ENCODE data around the gene EFCAB14. TPM values are rescaled to one million over a fixed set of nuclear protein-coding genes. Genes with fewer than 3 reads are reported as not detected.
"Not testable (repeated sequence)": the region's sequence is repeated elsewhere in the genome, so short reads cannot be mapped to it uniquely, and the experiment has no call there.

Gene EFCAB14, protein sequence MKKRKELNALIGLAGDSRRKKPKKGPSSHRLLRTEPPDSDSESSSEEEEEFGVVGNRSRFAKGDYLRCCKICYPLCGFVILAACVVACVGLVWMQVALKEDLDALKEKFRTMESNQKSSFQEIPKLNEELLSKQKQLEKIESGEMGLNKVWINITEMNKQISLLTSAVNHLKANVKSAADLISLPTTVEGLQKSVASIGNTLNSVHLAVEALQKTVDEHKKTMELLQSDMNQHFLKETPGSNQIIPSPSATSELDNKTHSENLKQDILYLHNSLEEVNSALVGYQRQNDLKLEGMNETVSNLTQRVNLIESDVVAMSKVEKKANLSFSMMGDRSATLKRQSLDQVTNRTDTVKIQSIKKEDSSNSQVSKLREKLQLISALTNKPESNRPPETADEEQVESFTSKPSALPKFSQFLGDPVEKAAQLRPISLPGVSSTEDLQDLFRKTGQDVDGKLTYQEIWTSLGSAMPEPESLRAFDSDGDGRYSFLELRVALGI
- 10 to 100 TPM; 14.5 to 56.9 (median 31.0) TPM for total RNA-seq

DNA sequence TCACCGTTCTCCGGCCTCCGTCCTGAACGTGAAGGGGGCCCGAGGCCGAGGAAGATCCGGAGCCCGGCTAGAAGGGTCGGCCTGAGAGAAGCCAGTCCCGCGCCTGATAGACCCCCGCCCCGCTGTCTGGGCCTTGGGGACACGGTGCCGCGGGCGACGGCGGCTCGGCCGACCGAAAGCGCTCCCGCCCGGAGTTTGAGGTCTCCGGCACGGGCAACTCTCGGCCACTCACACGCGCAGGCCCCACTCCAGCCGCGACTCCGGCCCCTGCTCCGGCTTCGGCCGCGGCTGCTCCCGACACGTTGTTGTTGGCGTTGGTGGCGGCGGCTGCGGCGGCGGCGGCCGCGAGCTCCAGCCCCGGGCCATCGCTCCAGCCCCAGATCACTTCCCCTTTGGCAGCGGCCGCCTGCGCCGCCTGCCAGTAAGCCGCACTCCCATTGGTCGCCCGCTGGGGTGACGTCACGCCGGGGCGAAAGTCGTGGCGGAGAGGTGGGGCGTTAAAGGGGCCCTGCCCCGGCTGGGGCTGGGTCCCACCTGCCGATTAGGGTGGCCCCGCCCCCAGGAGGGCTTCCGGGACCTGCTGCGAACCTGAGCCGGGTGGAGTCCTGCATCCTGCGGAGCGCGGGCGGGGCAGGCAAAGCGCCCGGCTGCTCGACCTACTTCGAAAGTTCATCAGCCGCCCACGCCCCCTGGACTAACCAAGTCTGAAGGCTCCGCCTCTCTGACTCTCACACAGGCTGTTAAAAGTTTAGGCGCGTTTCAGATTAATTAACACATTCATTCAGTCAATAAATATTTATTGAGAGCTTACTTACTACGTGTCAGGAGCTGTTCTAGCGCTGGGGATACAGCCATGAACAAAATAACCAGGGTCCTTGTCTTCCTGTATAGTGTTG is at the start of gene EFCAB14:
EFCAB14 (minus strand) TSS at position 388 of the 896 bp plus-strand sequence. CDS start 1,027 bp downstream, outside the sequence.
- H3K27ac ChIP-seq = peak within 1 kb of the TSS; percentile 19 to 70
- peak; percentile 86 to 99 (median 96) for ATAC-seq (replicated peaks in 6 of 8)
- in situ Hi-C loops (cut with MboI; ENCODE audit: low pct_unique_long_range_greater_than_20kb in 2 of 9, low sequenced_read_pairs in 9 of 9, unreplicated experiment in 9 of 9) = loop anchor here in 2 of 9 experiments (25.0 kb wide), 1 partner anchor 282 kb away; no protein-coding TSS in a partner anchor
- H3K4me3 ChIP-seq = peak within 1 kb of the TSS; percentile 69 to 100 (median 82)
- 0 to 20% (median 0%) methylated on average over 1 to 16 of the region's 85 CpGs; no CpG with 5 or more reads in 2 of the 10 experiments for WGBS, 10 experiments
- H3K4me1 ChIP-seq (replicated peaks in 1 of 2) = peaks cover 18 to 22% of the 10 kb centered on the region in 2 donors

DNA sequence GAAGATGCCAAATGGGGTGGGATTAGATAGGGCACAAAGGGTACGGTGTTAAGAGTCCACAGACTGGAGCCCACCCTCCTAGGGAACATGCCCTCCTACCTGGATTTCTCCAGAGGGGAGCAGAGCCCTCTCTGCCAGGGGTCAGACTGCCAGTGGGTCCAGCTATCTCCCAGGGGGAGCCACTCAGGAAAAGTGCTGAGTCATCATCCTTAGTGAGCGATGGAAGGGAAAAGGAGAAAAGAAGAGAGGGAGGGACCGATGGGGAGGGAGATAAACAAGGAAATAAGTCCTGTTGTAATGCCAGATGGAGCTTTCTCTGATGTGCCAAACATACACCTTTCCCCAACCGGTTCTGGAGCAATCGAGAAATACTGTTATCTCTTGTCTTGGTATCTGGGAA is 49.5 kb upstream of the EFCAB14 start:
- 26 to 92% (median 78%) methylated on average over 1 to 5 of the region's 5 CpGs; no CpG with 5 or more reads in 1 of the 10 experiments for WGBS, 10 experiments
- no peak overlapping the region for H3K4me3 ChIP-seq
- no peak overlapping the region for H3K27ac ChIP-seq
- ATAC-seq (replicated peaks in 6 of 8) = no peak
- no peaks in the 10 kb centered on the region for H3K4me1 ChIP-seq (replicated peaks in 1 of 2)
- in situ Hi-C loops (cut with MboI; ENCODE audit: low pct_unique_long_range_greater_than_20kb in 2 of 9, low sequenced_read_pairs in 9 of 9, unreplicated experiment in 9 of 9) = loop anchor here in 1 of 9 experiments (25.0 kb wide), 1 partner anchor 219 kb away; no protein-coding TSS in a partner anchor

DNA sequence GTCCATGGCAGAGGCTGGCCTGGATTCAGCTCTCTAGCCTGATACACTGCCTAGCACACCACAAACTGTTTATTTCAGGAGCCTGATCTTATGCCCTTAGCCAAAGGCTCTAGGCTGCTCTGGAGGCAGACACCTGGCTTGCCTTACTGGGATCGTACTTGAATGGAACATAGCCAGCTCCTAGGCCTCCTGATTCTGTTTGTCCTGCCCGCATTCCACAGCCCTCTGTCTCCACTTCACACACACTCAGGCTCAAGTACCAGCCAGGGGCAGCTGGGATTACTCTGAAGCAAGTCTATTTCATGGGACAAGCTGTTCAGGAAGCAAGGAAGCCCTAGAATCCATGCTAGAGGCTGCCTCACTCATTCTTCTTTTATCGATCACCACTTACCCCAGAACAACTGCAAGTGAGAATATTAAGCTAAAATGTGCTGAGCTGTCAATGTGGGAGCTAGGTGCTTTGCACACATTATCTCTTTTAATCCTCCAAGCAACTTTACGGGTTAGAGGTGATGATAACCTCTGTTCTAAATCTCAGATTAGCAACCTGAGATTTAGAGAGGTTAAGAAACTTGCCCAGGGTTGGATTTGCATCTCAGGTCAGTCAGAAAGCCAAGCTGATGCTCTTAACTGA is 48.9 kb upstream of the EFCAB14 start:
- no peak for ATAC-seq (replicated peaks in 6 of 8)
- Histone ChIP-seq H3K27ac (no peak overlapping the region), H3K4me3 (no peak overlapping the region), H3K4me1 (replicated peaks in 1 of 2) (no peaks in the 10 kb centered on the region)
- in situ Hi-C loops (cut with MboI; ENCODE audit: low pct_unique_long_range_greater_than_20kb in 2 of 9, low sequenced_read_pairs in 9 of 9, unreplicated experiment in 9 of 9) = loop anchor here in 1 of 9 experiments (25.0 kb wide), 1 partner anchor 220 kb away; no protein-coding TSS in a partner anchor
- 18 to 70% (median 57%) methylated on average over 1 to 4 of the region's 4 CpGs; no CpG with 5 or more reads in 3 of the 10 experiments for WGBS, 10 experiments

DNA sequence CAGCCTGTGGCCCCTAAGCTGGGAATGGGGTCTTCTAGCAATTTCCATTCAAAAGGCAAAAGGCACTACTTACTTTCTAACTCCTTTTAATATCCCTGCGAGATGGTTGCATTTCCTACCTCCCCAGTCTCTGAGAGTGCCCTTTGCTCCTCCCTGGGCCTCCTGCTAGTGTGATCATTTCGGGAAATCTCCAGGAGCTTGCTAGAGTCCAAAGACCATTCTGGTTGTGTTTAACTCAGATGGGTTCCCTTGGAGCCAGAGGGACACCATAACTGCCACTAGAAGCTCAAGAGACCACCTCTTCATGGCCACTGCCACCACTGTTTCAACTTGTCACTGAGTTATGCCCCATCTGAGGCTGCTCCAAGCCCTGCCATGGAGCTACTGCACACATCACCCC is 45.5 kb upstream of the EFCAB14 start:
- no peak overlapping the region for H3K27ac ChIP-seq
- ATAC-seq (replicated peaks in 6 of 8) = no peak
- H3K4me1 ChIP-seq (replicated peaks in 1 of 2) = no peaks in the 10 kb centered on the region
- WGBS, 10 experiments = 30 to 60% (median 53%) methylated on average over 1 to 2 of the region's 2 CpGs; no CpG with 5 or more reads in 6 of the 10 experiments
- in situ Hi-C loops (cut with MboI; ENCODE audit: low pct_unique_long_range_greater_than_20kb in 2 of 9, low sequenced_read_pairs in 9 of 9, unreplicated experiment in 9 of 9) = loop anchor here in 1 of 9 experiments (25.0 kb wide), 1 partner anchor 223 kb away; no protein-coding TSS in a partner anchor
- H3K4me3 ChIP-seq = no peak overlapping the region

DNA sequence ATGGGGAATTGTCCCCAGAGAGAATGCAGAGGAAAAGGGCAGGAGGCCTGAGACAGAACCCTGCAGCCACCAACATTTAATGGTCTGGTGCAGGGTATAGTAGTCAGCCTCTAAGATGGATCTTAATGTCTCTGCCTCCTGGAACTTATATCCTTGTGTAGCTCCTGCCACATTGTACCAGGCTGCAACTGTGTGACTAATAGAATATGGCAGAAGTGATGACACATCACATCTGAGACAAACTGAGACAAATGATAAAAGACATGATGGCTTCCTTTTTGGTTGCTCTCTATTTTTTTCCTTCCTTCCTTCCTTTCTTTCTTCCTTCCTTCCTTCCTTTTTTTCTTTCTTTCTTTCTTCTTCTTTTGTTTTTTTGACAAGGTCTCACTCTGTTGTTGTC is 42.8 kb upstream of the EFCAB14 start:
- Histone ChIP-seq H3K4me1 (replicated peaks in 1 of 2) (no peaks in the 10 kb centered on the region), H3K4me3 (no peak overlapping the region), H3K27ac (no peak overlapping the region)
- no peak for ATAC-seq (replicated peaks in 6 of 8)
- in situ Hi-C loops (cut with MboI; ENCODE audit: low pct_unique_long_range_greater_than_20kb in 2 of 9, low sequenced_read_pairs in 9 of 9, unreplicated experiment in 9 of 9) = loop anchor here in 1 of 9 experiments (25.0 kb wide), 1 partner anchor 226 kb away; no protein-coding TSS in a partner anchor

DNA sequence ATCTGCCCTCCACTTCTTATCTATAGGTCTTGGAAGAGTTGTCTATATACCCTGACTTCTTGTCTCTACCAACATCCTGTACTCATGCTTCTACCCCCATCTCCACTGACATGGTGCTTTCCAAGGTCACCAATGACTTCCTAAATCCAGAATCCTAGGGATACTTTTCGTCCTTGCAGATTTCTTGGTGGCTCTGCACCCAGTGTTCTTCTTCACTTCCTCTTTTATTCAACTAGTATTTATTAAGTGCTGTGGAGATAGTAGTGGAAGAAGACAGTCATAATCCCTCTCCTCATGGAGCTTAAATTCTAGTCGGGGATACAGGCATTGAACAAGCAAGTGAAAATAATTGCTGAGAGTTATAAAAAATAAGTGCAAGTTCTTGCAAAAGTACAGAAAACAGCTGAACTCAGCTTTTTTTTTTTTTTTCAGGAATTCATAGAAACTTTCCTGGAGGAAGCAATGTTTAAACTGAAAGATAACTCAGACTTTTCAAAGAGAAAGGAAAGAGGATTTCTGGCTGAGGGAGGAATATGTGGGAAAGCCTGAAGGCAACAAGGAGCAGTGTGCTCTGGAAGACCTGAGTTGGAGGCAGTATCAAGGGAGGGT is 41.7 kb upstream of the EFCAB14 start:
- Histone ChIP-seq H3K4me1 (replicated peaks in 1 of 2) (no peaks in the 10 kb centered on the region), H3K4me3 (no peak overlapping the region), H3K27ac (no peak overlapping the region)
- no peak for ATAC-seq (replicated peaks in 6 of 8)
- in situ Hi-C loops (cut with MboI; ENCODE audit: low pct_unique_long_range_greater_than_20kb in 2 of 9, low sequenced_read_pairs in 9 of 9, unreplicated experiment in 9 of 9) = loop anchor here in 1 of 9 experiments (25.0 kb wide), 1 partner anchor 227 kb away; no protein-coding TSS in a partner anchor
- 0 to 88% (median 54%) methylated on average over 1 to 2 of the region's 2 CpGs; no CpG with 5 or more reads in 1 of the 10 experiments for WGBS, 10 experiments

DNA sequence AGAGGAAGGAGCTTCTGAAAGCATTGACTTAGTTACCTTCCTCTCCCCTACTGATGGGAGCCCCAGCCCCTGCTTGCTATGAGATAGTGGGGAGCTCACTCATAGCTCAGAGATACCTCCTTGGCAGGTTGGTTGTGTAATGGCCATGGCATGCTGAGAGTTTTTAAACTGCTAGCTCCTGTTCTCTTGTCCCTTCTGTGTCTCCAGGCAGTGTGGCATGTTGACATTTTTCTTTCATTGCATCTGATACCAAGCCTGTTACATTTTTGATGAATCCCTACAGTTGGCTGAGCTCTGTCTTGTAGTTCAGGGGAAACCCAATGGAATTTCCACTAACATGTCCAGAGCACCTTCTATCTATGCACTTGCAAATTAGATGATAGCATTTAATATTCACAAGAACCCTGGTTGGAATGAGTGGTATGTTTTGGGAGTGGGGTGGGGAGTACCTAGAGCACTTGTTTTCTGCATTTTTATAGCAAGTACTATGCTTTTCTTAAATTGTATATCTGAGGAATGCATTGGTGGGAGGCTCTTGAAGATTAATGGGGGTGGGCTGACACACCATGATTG is 39.1 kb upstream of the EFCAB14 start:
- H3K4me3 ChIP-seq = no peak overlapping the region
- peak in 2 of 8 experiments; percentile 25 to 65 for ATAC-seq (replicated peaks in 6 of 8)
- in situ Hi-C loops (cut with MboI; ENCODE audit: low pct_unique_long_range_greater_than_20kb in 2 of 9, low sequenced_read_pairs in 9 of 9, unreplicated experiment in 9 of 9) = loop anchor here in 1 of 9 experiments (25.0 kb wide), 1 partner anchor 229 kb away; no protein-coding TSS in a partner anchor
- H3K27ac ChIP-seq = no peak overlapping the region
- no peaks in the 10 kb centered on the region for H3K4me1 ChIP-seq (replicated peaks in 1 of 2)

DNA sequence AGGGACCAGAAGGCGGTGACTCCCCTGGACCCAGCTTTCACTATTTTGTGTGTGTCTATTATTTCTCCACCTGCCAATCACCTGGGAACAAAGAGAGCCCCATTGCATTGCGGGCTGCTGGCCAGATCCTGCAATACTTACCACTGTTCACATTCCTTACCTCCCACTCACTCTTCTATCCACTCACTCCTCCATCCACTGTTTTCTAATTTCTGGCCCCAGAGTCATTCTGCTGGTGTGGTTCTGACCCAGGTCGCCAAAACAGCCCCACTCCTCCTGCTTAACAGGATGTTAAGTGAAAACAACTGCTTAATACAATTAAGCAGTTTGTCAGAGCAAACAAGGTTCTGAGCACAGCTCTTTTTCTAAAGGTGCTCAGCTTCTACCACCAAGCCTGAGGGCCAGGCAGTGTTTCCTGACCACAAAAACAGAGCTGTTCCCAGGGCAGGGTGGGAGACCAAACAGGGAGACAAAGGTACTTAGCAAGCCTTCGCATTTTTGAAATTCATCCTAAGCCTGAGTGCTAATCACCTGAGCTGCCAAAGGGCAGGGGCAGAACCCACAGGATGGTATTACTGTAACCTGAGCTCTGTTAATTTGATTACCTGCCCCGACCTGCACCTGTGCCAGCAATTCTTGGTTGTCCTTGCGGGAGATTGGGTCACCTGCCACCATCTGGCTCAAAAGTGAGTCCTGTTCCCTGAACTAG is 38.5 kb upstream of the EFCAB14 start:
- Histone ChIP-seq H3K4me3 (no peak overlapping the region), H3K27ac (no peak overlapping the region), H3K4me1 (replicated peaks in 1 of 2) (no peaks in the 10 kb centered on the region)
- peak in 1 of 8 experiments; percentile 18 for ATAC-seq (replicated peaks in 6 of 8)
- in situ Hi-C loops (cut with MboI; ENCODE audit: low pct_unique_long_range_greater_than_20kb in 2 of 9, low sequenced_read_pairs in 9 of 9, unreplicated experiment in 9 of 9) = loop anchor here in 1 of 9 experiments (25.0 kb wide), 1 partner anchor 230 kb away; no protein-coding TSS in a partner anchor
- 27 to 81% (median 62%) methylated on average over 2 to 6 of the region's 6 CpGs; no CpG with 5 or more reads in 1 of the 10 experiments for WGBS, 10 experiments

DNA sequence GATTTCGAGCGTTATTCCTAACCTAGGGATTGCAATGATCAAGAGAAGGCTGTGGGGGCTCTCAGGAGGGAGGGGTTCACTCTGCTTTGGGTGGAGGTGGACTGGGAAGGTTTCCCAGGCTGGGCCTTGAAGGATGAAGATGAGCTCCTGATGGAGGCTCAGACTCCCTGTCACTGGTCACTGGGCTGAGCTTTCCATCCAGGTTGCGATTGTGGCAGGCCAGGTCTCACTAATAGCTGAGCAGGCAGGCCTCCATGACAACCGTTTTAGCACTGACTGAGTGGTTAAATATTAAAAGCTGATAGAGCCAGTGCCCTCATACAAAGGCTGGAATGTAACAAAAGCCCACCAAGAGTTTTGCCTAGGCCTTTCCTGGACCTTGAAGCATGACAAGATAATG is 36.2 kb upstream of the EFCAB14 start:
- no peak overlapping the region for H3K4me3 ChIP-seq
- no peak overlapping the region for H3K27ac ChIP-seq
- 0 to 71% (median 45%) methylated on average over 1 to 4 of the region's 4 CpGs; no CpG with 5 or more reads in 3 of the 10 experiments for WGBS, 10 experiments
- ATAC-seq (replicated peaks in 6 of 8) = no peak
- in situ Hi-C loops (cut with MboI; ENCODE audit: low pct_unique_long_range_greater_than_20kb in 2 of 9, low sequenced_read_pairs in 9 of 9, unreplicated experiment in 9 of 9) = loop anchor here in 1 of 9 experiments (25.0 kb wide), 1 partner anchor 232 kb away; no protein-coding TSS in a partner anchor
- H3K4me1 ChIP-seq (replicated peaks in 1 of 2) = no peaks in the 10 kb centered on the region

DNA sequence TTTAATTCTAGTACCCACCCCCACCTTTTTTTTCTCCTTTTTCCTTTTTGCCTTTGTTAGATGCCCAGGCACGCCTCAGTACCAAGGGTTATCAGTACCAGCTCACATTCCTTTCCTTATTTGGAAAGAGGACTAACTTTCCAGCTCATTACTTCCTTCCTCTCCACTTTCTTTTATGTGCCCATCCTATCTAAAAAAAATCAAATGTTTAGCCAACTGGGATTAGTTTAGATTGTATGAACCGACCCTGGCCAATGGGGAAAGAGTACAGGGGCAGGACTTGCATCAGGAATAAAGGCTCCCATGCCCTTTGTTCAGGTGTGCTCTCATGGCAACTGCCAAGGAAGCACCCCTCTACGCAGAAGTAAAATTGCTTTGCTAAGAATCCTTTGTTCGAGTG is 35.8 kb upstream of the EFCAB14 start:
- in situ Hi-C loops (cut with MboI; ENCODE audit: low pct_unique_long_range_greater_than_20kb in 2 of 9, low sequenced_read_pairs in 9 of 9, unreplicated experiment in 9 of 9) = loop anchor here in 1 of 9 experiments (25.0 kb wide), 1 partner anchor 233 kb away; no protein-coding TSS in a partner anchor
- 0 to 100% (median 61%) methylated on average over 1 to 4 of the region's 4 CpGs; no CpG with 5 or more reads in 2 of the 10 experiments for WGBS, 10 experiments
- not testable (repeated sequence) for H3K27ac ChIP-seq; H3K4me3 ChIP-seq; ATAC-seq (replicated peaks in 6 of 8); H3K4me1 ChIP-seq (replicated peaks in 1 of 2)

DNA sequence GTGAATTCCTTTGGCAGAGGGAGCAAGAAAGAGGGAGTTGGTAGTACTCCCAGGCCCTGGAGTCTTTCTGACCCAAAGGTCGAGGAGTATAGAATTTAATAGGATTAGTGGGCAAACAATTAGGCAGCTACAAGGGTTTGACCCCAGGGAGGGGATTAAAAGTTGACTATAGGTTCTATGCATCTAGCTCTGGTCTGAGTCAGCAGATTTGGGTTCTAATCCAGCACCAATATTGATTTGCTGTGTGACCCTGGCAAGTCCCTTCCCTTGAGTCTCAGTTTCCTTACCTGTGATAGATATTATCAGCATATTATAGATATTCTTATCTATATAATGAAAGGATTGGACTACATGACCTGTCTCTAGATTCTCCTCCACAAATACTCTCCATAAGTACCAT is 35.1 kb upstream of the EFCAB14 start:
- in situ Hi-C loops (cut with MboI; ENCODE audit: low pct_unique_long_range_greater_than_20kb in 2 of 9, low sequenced_read_pairs in 9 of 9, unreplicated experiment in 9 of 9) = loop anchor here in 1 of 9 experiments (25.0 kb wide), 1 partner anchor 233 kb away; no protein-coding TSS in a partner anchor
- ATAC-seq (replicated peaks in 6 of 8) = no peak
- H3K27ac ChIP-seq = no peak overlapping the region
- no peaks in the 10 kb centered on the region for H3K4me1 ChIP-seq (replicated peaks in 1 of 2)
- H3K4me3 ChIP-seq = no peak overlapping the region
- WGBS, 10 experiments = 11 to 70% (median 43%) methylated on average over 1 of the region's 1 CpG; no CpG with 5 or more reads in 5 of the 10 experiments

Measured in motor neuron (in vitro differentiated cells).